Trophoblast cell (in vitro differentiated cells and primary cell): ENCODE results near the gene GNGT2.

Experiments used
- DNase-seq, 2 donors: peaks; one replicate each; pipeline ENCODE4 v3.0.0-alpha.2; 2016
- H2AFZ ChIP-seq: 2 replicates; pipeline ENCODE4 v1.6.1; 2013; ENCODE audit warnings: low read length, moderate library complexity, mild to moderate bottlenecking; ENCODE audit not compliant: insufficient read depth, poor library complexity
- H2AK5ac ChIP-seq: 2 replicates; pipeline ENCODE4 v1.6.1; 2013; ENCODE audit warnings: mild to moderate bottlenecking, low read length
- H2BK120ac ChIP-seq: 2 replicates; pipeline ENCODE4 v1.6.1; 2013; ENCODE audit warnings: low read length, mild to moderate bottlenecking, moderate library complexity; ENCODE audit not compliant: insufficient read depth, poor library complexity
- H2BK12ac ChIP-seq: 2 replicates; pipeline ENCODE4 v1.6.1; 2013; ENCODE audit warnings: mild to moderate bottlenecking, low read length, moderate library complexity
- H2BK5ac ChIP-seq: 2 replicates; pipeline ENCODE4 v1.6.1; 2013; ENCODE audit warnings: low read length, low read depth, moderate library complexity, mild to moderate bottlenecking; ENCODE audit not compliant: poor library complexity
- H3K14ac ChIP-seq: 2 replicates; pipeline ENCODE4 v1.6.1; 2013; ENCODE audit warnings: mild to moderate bottlenecking, low read length
- H3K18ac ChIP-seq: 2 replicates; pipeline ENCODE4 v1.6.1; 2013; ENCODE audit warnings: mild to moderate bottlenecking, low read length
- H3K23ac ChIP-seq: 2 replicates; pipeline ENCODE4 v1.6.1; 2013; ENCODE audit warnings: low read length
- H3K27ac ChIP-seq: 2 replicates; pipeline ENCODE4 v1.5.1; 2013; ENCODE audit warnings: low read depth, mild to moderate bottlenecking, inconsistent platforms, low read length, moderate library complexity
- H3K27me3 ChIP-seq: 2 replicates; pipeline ENCODE4 v1.6.1; 2013; ENCODE audit warnings: inconsistent platforms, mild to moderate bottlenecking, low read length, moderate library complexity; ENCODE audit not compliant: insufficient read depth
- H3K36me3 ChIP-seq, 2 experiments: 1 replicate in 1 of 2; 2 replicates in 1 of 2; pipeline ENCODE4 v1.6.1; 2013; ENCODE audit warnings: low read length in 2 of 2, mild to moderate bottlenecking in 2 of 2, moderate library complexity in 1 of 2; ENCODE audit not compliant: insufficient read depth in 2 of 2, control insufficient read depth in 1 of 2
- H3K4ac ChIP-seq: 2 replicates; pipeline ENCODE4 v1.6.1; 2013; ENCODE audit warnings: low read depth, mild to moderate bottlenecking, low read length, moderate library complexity
- H3K4me1 ChIP-seq, 2 experiments: 1 replicate in 1 of 2; 2 replicates in 1 of 2; pipeline ENCODE4 v1.6.1; 2013; ENCODE audit warnings: low read length in 2 of 2, mild to moderate bottlenecking in 2 of 2, moderate library complexity in 1 of 2; ENCODE audit not compliant: insufficient read depth in 2 of 2, control insufficient read depth in 1 of 2
- H3K4me2 ChIP-seq: 2 replicates; pipeline ENCODE4 v1.6.1; 2013; ENCODE audit warnings: inconsistent platforms, mild to moderate bottlenecking, low read length, moderate library complexity
- H3K4me3 ChIP-seq: 2 replicates; pipeline ENCODE4 v1.5.1; 2013; ENCODE audit warnings: mild to moderate bottlenecking, low read depth, low read length, inconsistent platforms
- H3K79me1 ChIP-seq: one replicate; pipeline ENCODE4 v1.6.1; 2013; ENCODE audit warnings: low read length
- H3K79me2 ChIP-seq: 2 replicates; pipeline ENCODE4 v1.6.1; 2013; ENCODE audit warnings: low read length, mild to moderate bottlenecking; ENCODE audit not compliant: control insufficient read depth, insufficient read depth, poor library complexity
- H3K9ac ChIP-seq: 2 replicates; pipeline ENCODE4 v1.6.1; 2013; ENCODE audit warnings: mild to moderate bottlenecking, low read length
- H3K9me3 ChIP-seq: 2 replicates; pipeline ENCODE4 v1.6.1; 2013; ENCODE audit warnings: low read depth, mild to moderate bottlenecking, control low read depth, inconsistent platforms, low read length; ENCODE audit not compliant: insufficient read depth
- H4K12ac ChIP-seq: 2 replicates; pipeline ENCODE4 v1.6.1; 2013; ENCODE audit warnings: low read depth, mild to moderate bottlenecking, low read length, moderate library complexity
- H4K8ac ChIP-seq: 2 replicates; pipeline ENCODE4 v1.6.1; 2013; ENCODE audit warnings: low read depth, mild to moderate bottlenecking, low read length, moderate library complexity
- H4K91ac ChIP-seq: one replicate; pipeline ENCODE4 v1.6.1; 2013; ENCODE audit warnings: low read depth, mild to moderate bottlenecking, low read length, moderate library complexity
- whole genome bisulfite sequencing: extraction: QIAGEN DNeasy Blood & Tissue Kit; methylation state at CpG from one replicate; pipeline ENCODE4 v1.1.7; 2013; ENCODE audit warnings: missing lambda C conversion rate; ENCODE audit not compliant: insufficient read length, insufficient coverage; ENCODE audit errors: extremely low coverage; 5-methylcytosine and 5-hydroxymethylcytosine counted together

Gene GNGT2

DNA sequence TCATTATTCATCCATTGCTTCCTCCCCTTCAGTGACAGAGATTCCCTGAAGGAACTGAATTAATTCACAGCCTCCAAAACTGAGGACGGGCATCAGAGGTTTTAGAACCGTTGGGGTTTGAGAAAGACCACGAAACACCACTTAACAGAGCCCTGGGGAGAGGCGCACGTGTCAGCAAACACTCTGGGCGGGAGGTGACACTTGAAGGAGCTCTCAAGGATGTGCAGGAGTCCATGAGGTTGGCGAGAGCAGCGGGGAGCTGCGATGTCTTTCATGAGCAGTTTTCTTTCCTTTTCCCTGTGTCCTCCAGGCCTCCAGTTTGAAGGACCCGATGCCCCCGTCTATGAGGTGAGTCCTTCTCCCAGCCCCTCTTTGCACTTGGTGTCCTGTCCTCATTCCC is 54.1 kb downstream of the GNGT2 start:
- H3K4me2 ChIP-seq, result no peak overlapping the region
- H3K9me3 ChIP-seq, result no peaks in the 10 kb centered on the region
- H4K12ac ChIP-seq, result no peak overlapping the region
- H3K27me3 ChIP-seq, result no peaks in the 10 kb centered on the region
- no peak overlapping the region for H3K23ac ChIP-seq
- H3K18ac ChIP-seq, result no peak overlapping the region
- no peaks in the 10 kb centered on the region for H3K4me1 ChIP-seq
- H3K36me3 ChIP-seq, result no peaks in the 10 kb centered on the region
- no peak overlapping the region for H3K27ac ChIP-seq
- no peak overlapping the region for H2BK120ac ChIP-seq
- no peak overlapping the region for H3K9ac ChIP-seq
- H3K79me2 ChIP-seq, result no peaks in the 10 kb centered on the region
- no peak overlapping the region for H4K8ac ChIP-seq
- H4K91ac ChIP-seq, result no peak overlapping the region
- no peak overlapping the region for H2BK5ac ChIP-seq
- H3K14ac ChIP-seq, result no peak overlapping the region
- H3K79me1 ChIP-seq, result no peaks in the 10 kb centered on the region
- no peak overlapping the region for H2AFZ ChIP-seq
- no peak overlapping the region for H2BK12ac ChIP-seq
- H3K4me3 ChIP-seq, result no peak overlapping the region
- DNase-seq, result no peak
- H2AK5ac ChIP-seq, result no peak overlapping the region
- no peak overlapping the region for H3K4ac ChIP-seq
- WGBS, result no CpG with 5 or more reads among the region's 11 CpGs
